Measurements from ENCODE around the gene ZCCHC4.
A peak's percentile ranks its signal among the peaks of the same experiment; 100 is the strongest.

The ZCCHC4 gene

GRCh38 chr4:25378437-25378743 lies 65.8 kb downstream of the ZCCHC4 start:
- TF ChIP-seq, protein P1, sequence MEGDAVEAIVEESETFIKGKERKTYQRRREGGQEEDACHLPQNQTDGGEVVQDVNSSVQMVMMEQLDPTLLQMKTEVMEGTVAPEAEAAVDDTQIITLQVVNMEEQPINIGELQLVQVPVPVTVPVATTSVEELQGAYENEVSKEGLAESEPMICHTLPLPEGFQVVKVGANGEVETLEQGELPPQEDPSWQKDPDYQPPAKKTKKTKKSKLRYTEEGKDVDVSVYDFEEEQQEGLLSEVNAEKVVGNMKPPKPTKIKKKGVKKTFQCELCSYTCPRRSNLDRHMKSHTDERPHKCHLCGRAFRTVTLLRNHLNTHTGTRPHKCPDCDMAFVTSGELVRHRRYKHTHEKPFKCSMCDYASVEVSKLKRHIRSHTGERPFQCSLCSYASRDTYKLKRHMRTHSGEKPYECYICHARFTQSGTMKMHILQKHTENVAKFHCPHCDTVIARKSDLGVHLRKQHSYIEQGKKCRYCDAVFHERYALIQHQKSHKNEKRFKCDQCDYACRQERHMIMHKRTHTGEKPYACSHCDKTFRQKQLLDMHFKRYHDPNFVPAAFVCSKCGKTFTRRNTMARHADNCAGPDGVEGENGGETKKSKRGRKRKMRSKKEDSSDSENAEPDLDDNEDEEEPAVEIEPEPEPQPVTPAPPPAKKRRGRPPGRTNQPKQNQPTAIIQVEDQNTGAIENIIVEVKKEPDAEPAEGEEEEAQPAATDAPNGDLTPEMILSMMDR (conservative IDR thresholded peaks at IDR 0.05; ENCODE audit: low read depth) = no peak
- ChIA-PET POLR2A (ENCODE audit: low non-redundant PET) (no interaction called here), CTCF (no interaction called here)
- no peak overlapping the region for H3K27ac ChIP-seq
- DNase-seq (ENCODE audit: low spot score) = no peak

- TF ChIP-seq, protein P1 (conservative IDR thresholded peaks at IDR 0.05; ENCODE audit: low read depth) = no peak
- ChIA-PET CTCF (interaction anchor here (0.5 kb wide), 1 partner anchor 264 kb away, joined by 3 read pairs; no protein-coding TSS in a partner anchor), POLR2A (ENCODE audit: low non-redundant PET) (no interaction called here)
- DNase-seq (ENCODE audit: low spot score) = no peak
- H3K27ac ChIP-seq = no peak overlapping the region
Observed at GRCh38 chr4:25379591-25379990, 67.0 kb downstream of the ZCCHC4 start.

- H3K27ac ChIP-seq = no peak overlapping the region
- DNase-seq (ENCODE audit: low spot score) = no peak
- CTCF ChIA-PET = no interaction called here
- TF ChIP-seq, protein P1 (conservative IDR thresholded peaks at IDR 0.05; ENCODE audit: low read depth) = no peak
- POLR2A ChIA-PET (ENCODE audit: low non-redundant PET) = no interaction called here
Observed at GRCh38 chr4:25383647-25384046, 71.1 kb downstream of the ZCCHC4 start.

DNA sequence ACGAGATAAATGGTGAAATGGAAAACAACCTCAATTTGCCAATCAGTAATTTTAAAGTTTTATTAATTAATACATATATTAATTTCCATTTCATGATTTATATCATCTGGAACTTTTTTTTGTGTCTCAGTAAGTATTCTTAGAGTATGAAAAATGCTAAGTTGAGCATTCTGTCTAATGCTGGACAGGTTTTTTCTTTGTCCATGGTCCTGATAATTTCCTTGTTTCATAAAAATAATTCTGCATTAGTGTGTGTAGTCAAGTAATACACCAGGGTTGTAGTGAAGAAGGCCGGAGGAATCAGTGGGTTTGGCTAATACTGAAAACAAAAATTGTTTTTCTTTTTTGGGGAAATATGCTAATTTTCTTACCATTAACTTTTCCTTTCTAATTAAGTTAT lies 74.4 kb downstream of the ZCCHC4 start:
- POLR2A ChIA-PET (ENCODE audit: low non-redundant PET) = no interaction called here

DNA sequence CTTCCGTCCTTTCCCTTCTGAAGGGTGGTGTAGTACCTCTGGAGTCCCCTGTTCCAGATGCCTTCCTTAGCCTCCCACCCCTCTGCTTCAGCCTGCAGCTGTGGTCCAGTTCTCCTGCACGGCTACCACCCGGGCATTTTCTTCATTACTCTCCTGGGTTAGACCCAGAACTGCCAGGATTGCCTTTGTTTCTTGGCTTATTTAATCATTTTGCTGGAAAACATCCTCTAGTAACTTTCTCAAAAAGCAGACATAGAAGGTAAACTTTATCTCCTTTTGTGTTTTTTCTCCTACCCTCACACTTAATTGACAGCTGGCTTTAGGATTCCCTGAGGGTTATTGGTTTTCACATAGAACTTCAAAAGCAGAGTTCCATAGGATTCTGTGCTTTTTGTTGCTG lies 84.7 kb downstream of the ZCCHC4 start:
- DNase-seq (ENCODE audit: low spot score) = no peak
- ChIA-PET CTCF (no interaction called here), POLR2A (ENCODE audit: low non-redundant PET) (no interaction called here)
- TF ChIP-seq, protein P1 (conservative IDR thresholded peaks at IDR 0.05; ENCODE audit: low read depth) = no peak
- H3K27ac ChIP-seq = no peak overlapping the region

More for the DNA sequence above, 74.4 kb downstream of the ZCCHC4 start:
- H3K27ac ChIP-seq = no peak overlapping the region
- DNase-seq (ENCODE audit: low spot score) = no peak
- CTCF ChIA-PET = interaction anchor here (0.6 kb wide), 2 partner anchors 75 to 965 kb away, joined by 3 read pairs; no protein-coding TSS in a partner anchor
- TF ChIP-seq, protein P1 (conservative IDR thresholded peaks at IDR 0.05; ENCODE audit: low read depth) = no peak

DNA sequence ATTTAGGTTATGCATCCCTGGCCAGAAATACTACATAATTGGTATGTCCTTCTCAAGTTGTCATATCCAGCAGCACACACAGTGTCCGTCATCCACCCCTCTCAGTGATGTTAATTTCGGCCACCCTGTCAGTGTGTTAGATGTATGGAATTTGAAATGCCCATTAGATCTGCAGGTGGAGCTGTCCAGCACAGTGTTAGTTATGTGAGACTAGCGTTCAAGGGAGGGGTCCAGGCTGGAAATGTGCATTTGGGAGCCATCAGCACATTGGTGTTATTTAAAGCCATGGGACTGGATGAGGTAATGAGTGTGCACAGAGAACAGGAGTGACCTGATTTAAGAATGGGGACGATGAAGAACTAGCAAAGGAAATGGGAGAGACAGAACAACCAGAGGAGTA lies 86.9 kb downstream of the ZCCHC4 start:
- ChIA-PET CTCF (no interaction called here), POLR2A (ENCODE audit: low non-redundant PET) (no interaction called here)
- H3K27ac ChIP-seq = no peak overlapping the region
- TF ChIP-seq, protein P1 (conservative IDR thresholded peaks at IDR 0.05; ENCODE audit: low read depth) = no peak
- DNase-seq (ENCODE audit: low spot score) = no peak

DNA sequence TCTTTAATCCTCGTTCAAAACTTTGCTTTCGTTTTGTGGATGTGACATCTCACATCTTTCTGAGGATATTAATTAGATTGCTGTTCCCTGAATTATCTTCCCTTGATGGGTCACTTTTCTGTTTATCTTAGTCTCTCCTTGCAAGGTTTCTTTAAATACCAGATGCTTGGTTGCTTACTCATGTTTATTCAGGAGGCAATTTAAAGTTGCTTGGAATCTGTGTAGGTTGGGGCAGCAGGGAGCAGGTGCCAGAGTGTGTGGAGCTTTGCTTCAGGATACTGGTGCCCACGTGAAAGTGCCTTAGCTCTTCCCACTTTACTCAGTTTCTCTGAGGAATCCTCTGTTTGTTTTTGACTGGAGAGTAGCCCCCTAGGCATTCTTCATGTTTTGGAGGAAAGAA lies 88.5 kb downstream of the ZCCHC4 start:
- CTCF ChIA-PET = interaction anchor here (1.0 kb wide), 1 partner anchor 13 kb away, joined by 3 read pairs; no protein-coding TSS in a partner anchor
- TF ChIP-seq, protein P1 (conservative IDR thresholded peaks at IDR 0.05; ENCODE audit: low read depth) = no peak

More for the DNA sequence above, 88.5 kb downstream of the ZCCHC4 start:
- no peak overlapping the region for H3K27ac ChIP-seq
- POLR2A ChIA-PET (ENCODE audit: low non-redundant PET) = no interaction called here
- peak; percentile 5 for DNase-seq (ENCODE audit: low spot score)

Data from RWPE1 (cell line).